HEK293 (cell line): ENCODE data around the gene STK10.
A peak's percentile ranks its signal among the peaks of the same experiment; 100 is the strongest.

Experiments
- CTCF ChIA-PET: fragments of 350-600 bp; formaldehyde crosslinking; extraction: SDS; loops from one replicate; lab custom pipeline; 2021; ENCODE audit warnings: antibody characterized with exemption; lab: Yijun Ruan, JAX
- POLR2A ChIA-PET: fragments of 300-600 bp; formaldehyde crosslinking; extraction: SDS; loops from one replicate; lab custom pipeline; 2020; ENCODE audit warnings: antibody characterized with exemption, inconsistent platforms; lab: Yijun Ruan, JAX
- H3K27ac ChIP-seq: fragments of 200-500 bp; sonication (Bioruptor generic); 2 replicates; pipeline ENCODE4 v1.5.1; 2014; ENCODE audit warnings: low read depth, low read length, control low read depth, inconsistent platforms; ENCODE audit errors: extremely low read depth
- H3K36me3 ChIP-seq, 2 experiments: fragments of 200-500 bp in 1 of 2; sonication (Bioruptor generic) in 1 of 2; 1 replicate in 1 of 2; 2 replicates in 1 of 2; pipeline ENCODE4 v1.5.1; 2014 to 2017; ENCODE audit warnings: inconsistent platforms in 2 of 2, low read length in 2 of 2; ENCODE audit not compliant: control insufficient read depth in 2 of 2, insufficient read depth in 1 of 2
- H3K4me1 ChIP-seq: fragments of 200-500 bp; sonication (Bioruptor generic); 2 replicates; pipeline ENCODE4 v1.5.1; 2014; ENCODE audit warnings: mild to moderate bottlenecking, low read length, inconsistent platforms; ENCODE audit not compliant: control insufficient read depth, insufficient read depth
- H3K4me3 ChIP-seq: 2 replicates; pipeline ENCODE4 v1.5.1; 2011; ENCODE audit warnings: low read depth, mild to moderate bottlenecking, control low read depth, low read length, moderate library complexity
- H3K9me3 ChIP-seq: fragments of 200-500 bp; sonication (Bioruptor generic); 2 replicates; pipeline ENCODE4 v1.5.1; 2014; ENCODE audit warnings: low read depth, low read length, inconsistent platforms; ENCODE audit not compliant: control insufficient read depth, insufficient read depth
- EGR2 ChIP-seq: fragments of 450-650 bp; formaldehyde crosslinking; IDR thresholded peaks from 2 replicates; pipeline ENCODE4 v1.5.1; 2016; ENCODE audit warnings: low read depth, missing biosample characterization, missing genetic modification characterization
- HOXA7 ChIP-seq: sonication (generic); formaldehyde crosslinking; IDR thresholded peaks from 2 replicates; pipeline ENCODE4 v1.8.1; 2022; ENCODE audit warnings: missing genetic modification reagents, borderline replicate concordance
- HOXC10 ChIP-seq: sonication (generic); formaldehyde crosslinking; IDR thresholded peaks from 2 replicates; pipeline ENCODE4 v1.8.1; 2023; ENCODE audit warnings: mild to moderate bottlenecking, missing genetic modification reagents
- KLF1 ChIP-seq: fragments of 450-650 bp; formaldehyde crosslinking; IDR thresholded peaks from 2 replicates; pipeline ENCODE4 v1.5.1; 2016; ENCODE audit warnings: missing biosample characterization, missing genetic modification characterization
- PRDM1 ChIP-seq: fragments of 450-650 bp; formaldehyde crosslinking; IDR thresholded peaks from 2 replicates; pipeline ENCODE4; 2016; ENCODE audit warnings: missing biosample characterization, missing genetic modification characterization
- SP7 ChIP-seq: fragments of 450-650 bp; formaldehyde crosslinking; IDR thresholded peaks from 2 replicates; pipeline ENCODE4 v1.5.1; 2016; ENCODE audit warnings: missing biosample characterization, missing genetic modification characterization
- ZBTB21 ChIP-seq: fragments of 450-650 bp; formaldehyde crosslinking; IDR thresholded peaks from 2 replicates; pipeline ENCODE4 v1.5.1; 2017; ENCODE audit warnings: missing biosample characterization, missing genetic modification characterization
- ZBTB7A ChIP-seq: fragments of 450-650 bp; formaldehyde crosslinking; IDR thresholded peaks from 2 replicates; pipeline ENCODE4 v1.5.1; 2016; ENCODE audit warnings: low read depth, missing biosample characterization, missing genetic modification characterization
- ZBTB8A ChIP-seq: fragments of 450-650 bp; formaldehyde crosslinking; IDR thresholded peaks from 2 replicates; pipeline ENCODE4 v1.5.1; 2016; ENCODE audit warnings: missing biosample characterization, missing genetic modification characterization
- ZFHX2 ChIP-seq: fragments of 450-650 bp; formaldehyde crosslinking; conservative IDR thresholded peaks from 2 replicates; pipeline ENCODE4 v1.5.1; 2016; ENCODE audit warnings: missing biosample characterization, missing genetic modification characterization
- ZFP41 ChIP-seq: fragments of 450-650 bp; formaldehyde crosslinking; IDR thresholded peaks from 2 replicates; pipeline ENCODE4 v1.5.1; 2016; ENCODE audit warnings: missing biosample characterization, missing genetic modification characterization, borderline replicate concordance
- ZIC2 ChIP-seq: fragments of 450-650 bp; formaldehyde crosslinking; IDR thresholded peaks from 2 replicates; pipeline ENCODE4 v1.5.1; 2016; ENCODE audit warnings: missing biosample characterization, missing genetic modification characterization
- ZNF133 ChIP-seq: fragments of 450-650 bp; formaldehyde crosslinking; IDR thresholded peaks from 2 replicates; pipeline ENCODE4 v1.5.1; 2016; ENCODE audit warnings: missing biosample characterization, missing genetic modification characterization
- ZNF292 ChIP-seq: fragments of 450-650 bp; formaldehyde crosslinking; IDR thresholded peaks from 2 replicates; pipeline ENCODE4 v1.5.1; 2016; ENCODE audit warnings: low read depth, missing biosample characterization, missing genetic modification characterization, borderline replicate concordance
- ZNF350 ChIP-seq: fragments of 450-650 bp; formaldehyde crosslinking; IDR thresholded peaks from 2 replicates; pipeline ENCODE4 v1.5.0; 2017; ENCODE audit warnings: missing biosample characterization, mild to moderate bottlenecking, missing genetic modification characterization
- ZNF354C ChIP-seq: fragments of 450-650 bp; formaldehyde crosslinking; IDR thresholded peaks from 2 replicates; pipeline ENCODE4 v1.5.1; 2016; ENCODE audit warnings: missing biosample characterization, missing genetic modification characterization, low read depth, borderline replicate concordance
- ZNF366 ChIP-seq: fragments of 450-650 bp; formaldehyde crosslinking; conservative IDR thresholded peaks from 2 replicates; pipeline ENCODE4 v1.5.1; 2016; ENCODE audit warnings: missing biosample characterization, missing genetic modification characterization
- ZNF391 ChIP-seq: fragments of 450-650 bp; formaldehyde crosslinking; IDR thresholded peaks from 2 replicates; pipeline ENCODE4 v1.5.1; 2016; ENCODE audit warnings: low read depth, missing biosample characterization, missing genetic modification characterization, borderline replicate concordance
- ZNF48 ChIP-seq: fragments of 450-650 bp; formaldehyde crosslinking; IDR thresholded peaks from 2 replicates; pipeline ENCODE4 v1.5.1; 2016; ENCODE audit warnings: missing biosample characterization, missing genetic modification characterization
- ZNF555 ChIP-seq: fragments of 450-650 bp; formaldehyde crosslinking; conservative IDR thresholded peaks from 2 replicates; pipeline ENCODE4 v1.5.1; 2017; ENCODE audit warnings: missing biosample characterization, mild to moderate bottlenecking, missing genetic modification characterization, inconsistent platforms
- ZNF677 ChIP-seq: fragments of 450-650 bp; IDR thresholded peaks from 2 replicates; pipeline ENCODE4 v1.5.0; 2018; ENCODE audit warnings: missing biosample characterization, mild to moderate bottlenecking, missing genetic modification characterization, moderate library complexity
- ZNF843 ChIP-seq: fragments of 450-650 bp; formaldehyde crosslinking; IDR thresholded peaks from 2 replicates; pipeline ENCODE4 v1.5.1; 2016; ENCODE audit warnings: missing biosample characterization, missing genetic modification characterization
- TF ChIP-seq, protein P1 (sequence below): fragments of 450-650 bp; formaldehyde crosslinking; conservative IDR thresholded peaks from 2 replicates; pipeline ENCODE4 v1.5.1; 2016; ENCODE audit warnings: low read depth, missing biosample characterization, missing genetic modification characterization
- TF ChIP-seq, protein P2 (sequence below): fragments of 450-650 bp; formaldehyde crosslinking; IDR thresholded peaks from 2 replicates; pipeline ENCODE4 v1.5.1; 2016; ENCODE audit warnings: missing biosample characterization, missing genetic modification characterization
- TF ChIP-seq, protein P3 (sequence below): fragments of 450-650 bp; formaldehyde crosslinking; optimal IDR thresholded peaks from 2 replicates; pipeline ENCODE3; 2016; ENCODE audit warnings: missing biosample characterization, mild to moderate bottlenecking, missing genetic modification characterization
- TF ChIP-seq, protein P4 (sequence below): fragments of 450-650 bp; formaldehyde crosslinking; IDR thresholded peaks from 2 replicates; pipeline ENCODE4 v1.5.1; 2016; ENCODE audit warnings: missing biosample characterization, missing genetic modification characterization

The STK10 gene

DNA sequence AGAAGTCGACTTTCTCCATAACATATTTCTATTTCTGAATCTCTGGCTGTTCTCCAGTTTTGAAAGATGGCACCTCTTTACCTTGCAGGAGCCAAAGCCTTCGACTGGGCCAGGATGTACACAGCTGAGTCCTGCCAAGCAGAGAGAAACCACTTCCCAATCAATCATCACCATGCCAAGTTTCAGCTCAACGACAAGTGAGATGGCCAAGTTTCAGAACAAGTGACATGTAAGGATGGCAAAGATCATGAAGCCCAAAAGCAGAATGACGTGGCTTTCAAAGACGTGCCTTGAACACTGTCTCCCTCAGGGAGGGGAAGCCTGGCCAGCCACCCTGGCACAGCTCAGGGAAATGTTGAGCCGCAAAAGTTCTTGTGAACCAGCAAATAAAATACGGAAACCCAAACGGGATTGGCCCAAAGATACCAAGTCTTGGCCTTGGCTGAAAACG, 17.7 kb downstream of the STK10 start:
- Histone ChIP-seq H3K36me3 (no peaks in the 10 kb centered on the region), H3K4me3 (no peak overlapping the region), H3K9me3 (no peaks in the 10 kb centered on the region), H3K27ac (no peak overlapping the region), H3K4me1 (peaks cover 2% of the 10 kb centered on the region; the same call in 1 of the 2 replicates)
- ChIA-PET CTCF (interaction anchor here (0.5 to 0.8 kb wide), 2 partner anchors 8 to 16 kb away, joined by 3 read pairs; no protein-coding TSS in a partner anchor), POLR2A (interaction anchor here (0.6 kb wide), 1 partner anchor 34 kb away, joined by 3 read pairs; no protein-coding TSS in a partner anchor)
- no peak for TF ChIP-seq ZNF366 (tag by site-specific recombination)
- no peak for TF ChIP-seq ZFP41
- no peak for TF ChIP-seq KLF1 (tag by site-specific recombination)
- TF ChIP-seq, protein P1, sequence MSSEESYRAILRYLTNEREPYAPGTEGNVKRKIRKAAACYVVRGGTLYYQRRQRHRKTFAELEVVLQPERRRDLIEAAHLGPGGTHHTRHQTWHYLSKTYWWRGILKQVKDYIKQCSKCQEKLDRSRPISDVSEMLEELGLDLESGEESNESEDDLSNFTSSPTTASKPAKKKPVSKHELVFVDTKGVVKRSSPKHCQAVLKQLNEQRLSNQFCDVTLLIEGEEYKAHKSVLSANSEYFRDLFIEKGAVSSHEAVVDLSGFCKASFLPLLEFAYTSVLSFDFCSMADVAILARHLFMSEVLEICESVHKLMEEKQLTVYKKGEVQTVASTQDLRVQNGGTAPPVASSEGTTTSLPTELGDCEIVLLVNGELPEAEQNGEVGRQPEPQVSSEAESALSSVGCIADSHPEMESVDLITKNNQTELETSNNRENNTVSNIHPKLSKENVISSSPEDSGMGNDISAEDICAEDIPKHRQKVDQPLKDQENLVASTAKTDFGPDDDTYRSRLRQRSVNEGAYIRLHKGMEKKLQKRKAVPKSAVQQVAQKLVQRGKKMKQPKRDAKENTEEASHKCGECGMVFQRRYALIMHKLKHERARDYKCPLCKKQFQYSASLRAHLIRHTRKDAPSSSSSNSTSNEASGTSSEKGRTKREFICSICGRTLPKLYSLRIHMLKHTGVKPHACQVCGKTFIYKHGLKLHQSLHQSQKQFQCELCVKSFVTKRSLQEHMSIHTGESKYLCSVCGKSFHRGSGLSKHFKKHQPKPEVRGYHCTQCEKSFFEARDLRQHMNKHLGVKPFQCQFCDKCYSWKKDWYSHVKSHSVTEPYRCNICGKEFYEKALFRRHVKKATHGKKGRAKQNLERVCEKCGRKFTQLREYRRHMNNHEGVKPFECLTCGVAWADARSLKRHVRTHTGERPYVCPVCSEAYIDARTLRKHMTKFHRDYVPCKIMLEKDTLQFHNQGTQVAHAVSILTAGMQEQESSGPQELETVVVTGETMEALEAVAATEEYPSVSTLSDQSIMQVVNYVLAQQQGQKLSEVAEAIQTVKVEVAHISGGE (tag by site-specific recombination): no peak
- no peak for TF ChIP-seq ZBTB7A (tag by site-specific recombination)
- no peak for TF ChIP-seq HOXC10
- TF ChIP-seq ZNF677: no peak
- TF ChIP-seq ZBTB21 (tag by site-specific recombination): no peak
- TF ChIP-seq ZNF843 (tag by site-specific recombination): no peak
- no peak for TF ChIP-seq ZNF292 (tag by site-specific recombination)
- no peak for TF ChIP-seq ZIC2 (tag by site-specific recombination)
- TF ChIP-seq, protein P2, sequence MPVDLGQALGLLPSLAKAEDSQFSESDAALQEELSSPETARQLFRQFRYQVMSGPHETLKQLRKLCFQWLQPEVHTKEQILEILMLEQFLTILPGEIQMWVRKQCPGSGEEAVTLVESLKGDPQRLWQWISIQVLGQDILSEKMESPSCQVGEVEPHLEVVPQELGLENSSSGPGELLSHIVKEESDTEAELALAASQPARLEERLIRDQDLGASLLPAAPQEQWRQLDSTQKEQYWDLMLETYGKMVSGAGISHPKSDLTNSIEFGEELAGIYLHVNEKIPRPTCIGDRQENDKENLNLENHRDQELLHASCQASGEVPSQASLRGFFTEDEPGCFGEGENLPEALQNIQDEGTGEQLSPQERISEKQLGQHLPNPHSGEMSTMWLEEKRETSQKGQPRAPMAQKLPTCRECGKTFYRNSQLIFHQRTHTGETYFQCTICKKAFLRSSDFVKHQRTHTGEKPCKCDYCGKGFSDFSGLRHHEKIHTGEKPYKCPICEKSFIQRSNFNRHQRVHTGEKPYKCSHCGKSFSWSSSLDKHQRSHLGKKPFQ (tag by site-specific recombination): no peak
- TF ChIP-seq, protein P3, sequence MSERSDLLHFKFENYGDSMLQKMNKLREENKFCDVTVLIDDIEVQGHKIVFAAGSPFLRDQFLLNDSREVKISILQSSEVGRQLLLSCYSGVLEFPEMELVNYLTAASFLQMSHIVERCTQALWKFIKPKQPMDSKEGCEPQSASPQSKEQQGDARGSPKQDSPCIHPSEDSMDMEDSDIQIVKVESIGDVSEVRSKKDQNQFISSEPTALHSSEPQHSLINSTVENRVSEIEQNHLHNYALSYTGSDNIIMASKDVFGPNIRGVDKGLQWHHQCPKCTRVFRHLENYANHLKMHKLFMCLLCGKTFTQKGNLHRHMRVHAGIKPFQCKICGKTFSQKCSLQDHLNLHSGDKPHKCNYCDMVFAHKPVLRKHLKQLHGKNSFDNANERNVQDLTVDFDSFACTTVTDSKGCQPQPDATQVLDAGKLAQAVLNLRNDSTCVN: no peak
- no peak for TF ChIP-seq HOXA7 (CRISPR knock-in tag)
- TF ChIP-seq ZNF133: no peak
- no peak for TF ChIP-seq PRDM1 (tag by site-specific recombination)

DNA sequence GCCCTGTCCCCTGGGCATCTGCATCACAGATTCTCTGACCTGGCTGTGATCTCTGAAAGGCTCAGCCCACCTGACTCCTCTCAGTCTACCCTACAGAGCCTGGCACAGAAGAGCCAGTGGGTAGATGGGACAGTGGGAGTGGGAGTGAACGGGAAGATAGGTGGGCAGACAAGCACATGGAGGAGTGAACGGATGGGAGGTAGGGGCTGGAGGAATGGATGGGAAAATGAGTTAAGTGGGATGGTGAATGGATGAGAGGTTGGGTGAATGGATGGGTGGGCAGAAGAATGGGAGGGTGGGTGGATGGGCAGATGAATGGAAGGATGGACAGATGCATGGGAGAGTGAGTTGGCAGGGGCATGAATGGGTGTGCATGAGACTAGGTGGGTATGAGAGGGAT, 18.8 kb downstream of the STK10 start:
- H3K27ac ChIP-seq: no peak overlapping the region
- no peak overlapping the region for H3K4me3 ChIP-seq
- CTCF ChIA-PET: interaction anchor here (0.6 kb wide), 1 partner anchor 195 kb away, joined by 3 read pairs; no protein-coding TSS in a partner anchor
- no peaks in the 10 kb centered on the region for H3K9me3 ChIP-seq
- H3K4me1 ChIP-seq: no peaks in the 10 kb centered on the region; the same call in 1 of the 2 replicates
- POLR2A ChIA-PET: no interaction called here
- H3K36me3 ChIP-seq: no peaks in the 10 kb centered on the region
- peak; percentile 100 for TF ChIP-seq EGR2 (tag by site-specific recombination)
- TF ChIP-seq ZNF366 (tag by site-specific recombination): peak; percentile 22; the same call in 1 of the 2 replicates
- TF ChIP-seq ZNF354C (tag by site-specific recombination): no peak
- TF ChIP-seq ZNF391: no peak
- no peak for TF ChIP-seq ZNF555 (tag by site-specific recombination)
- no peak for TF ChIP-seq ZNF350 (tag by site-specific recombination)
- peak; percentile 99 for TF ChIP-seq ZFHX2
- TF ChIP-seq, protein P4, sequence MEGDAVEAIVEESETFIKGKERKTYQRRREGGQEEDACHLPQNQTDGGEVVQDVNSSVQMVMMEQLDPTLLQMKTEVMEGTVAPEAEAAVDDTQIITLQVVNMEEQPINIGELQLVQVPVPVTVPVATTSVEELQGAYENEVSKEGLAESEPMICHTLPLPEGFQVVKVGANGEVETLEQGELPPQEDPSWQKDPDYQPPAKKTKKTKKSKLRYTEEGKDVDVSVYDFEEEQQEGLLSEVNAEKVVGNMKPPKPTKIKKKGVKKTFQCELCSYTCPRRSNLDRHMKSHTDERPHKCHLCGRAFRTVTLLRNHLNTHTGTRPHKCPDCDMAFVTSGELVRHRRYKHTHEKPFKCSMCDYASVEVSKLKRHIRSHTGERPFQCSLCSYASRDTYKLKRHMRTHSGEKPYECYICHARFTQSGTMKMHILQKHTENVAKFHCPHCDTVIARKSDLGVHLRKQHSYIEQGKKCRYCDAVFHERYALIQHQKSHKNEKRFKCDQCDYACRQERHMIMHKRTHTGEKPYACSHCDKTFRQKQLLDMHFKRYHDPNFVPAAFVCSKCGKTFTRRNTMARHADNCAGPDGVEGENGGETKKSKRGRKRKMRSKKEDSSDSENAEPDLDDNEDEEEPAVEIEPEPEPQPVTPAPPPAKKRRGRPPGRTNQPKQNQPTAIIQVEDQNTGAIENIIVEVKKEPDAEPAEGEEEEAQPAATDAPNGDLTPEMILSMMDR (tag by site-specific recombination): no peak
- TF ChIP-seq ZBTB8A: no peak
- no peak for TF ChIP-seq ZNF48 (tag by site-specific recombination)
- no peak for TF ChIP-seq SP7 (tag by site-specific recombination)
